GM23338 (cell line): ENCODE measurements around the gene ZCCHC24.

ENCODE experiments used
- CTCF ChIP-seq, 2 experiments: fragments of 200-600 bp in 1 of 2; sonication (generic) in 1 of 2; conservative IDR thresholded peaks; 2 replicates each; pipeline versions ENCODE4 v1.5.1 to v1.6.1; 2016 to 2017; ENCODE audit warnings: antibody characterized with exemption in 2 of 2, low read depth in 2 of 2, mild to moderate bottlenecking in 2 of 2, moderate library complexity in 1 of 2
- REST ChIP-seq: IDR thresholded peaks from one replicate; pipeline ENCODE4 v1.6.1; 2018; ENCODE audit warnings: antibody characterized with exemption; ENCODE audit not compliant: unreplicated experiment

- TF ChIP-seq REST (no peak), CTCF (conservative IDR thresholded peaks at IDR 0.05; ENCODE audit: low read depth in 2 of 2) (no peak)
Measured at GRCh38 chr10:79470096-79470495, 24.7 kb upstream of the ZCCHC24 start.
